NCI-H345 (cell line): ENCODE results near the gene RTP5.

Experiments
- DNase-seq: peaks from one replicate; lab custom pipeline; 2025; lab: John Stamatoyannopoulos, UW

RTP5 gene

GRCh38 chr2:241887806-241888522, 18.4 kb downstream of the RTP5 start:
- DNase-seq, result no peak

- DNase-seq, result no peak
Observed at GRCh38 chr2:241888641-241889040, 19.1 kb downstream of the RTP5 start.

GRCh38 chr2:241890524-241891235, 21.2 kb downstream of the RTP5 start:
- DNase-seq, result peak; percentile 51

GRCh38 chr2:241891315-241891987, 21.9 kb downstream of the RTP5 start:
- peak; percentile 23 for DNase-seq

- peak; percentile 55 for DNase-seq
Observed at GRCh38 chr2:241891988-241892298, 22.4 kb downstream of the RTP5 start.

- no peak for DNase-seq
Observed at GRCh38 chr2:241892299-241893137, 23.0 kb downstream of the RTP5 start.

GRCh38 chr2:241893265-241893664, 23.7 kb downstream of the RTP5 start:
- no peak for DNase-seq

- DNase-seq, result no peak
Observed at GRCh38 chr2:241894056-241894641, 24.6 kb downstream of the RTP5 start.

GRCh38 chr2:241894681-241895426, 25.3 kb downstream of the RTP5 start:
- no peak for DNase-seq

GRCh38 chr2:241895427-241895711, 25.8 kb downstream of the RTP5 start:
- no peak for DNase-seq

GRCh38 chr2:241895712-241896641, 26.4 kb downstream of the RTP5 start:
- DNase-seq, result peak; percentile 33

GRCh38 chr2:241896746-241897201, 27.2 kb downstream of the RTP5 start:
- DNase-seq, result no peak

- DNase-seq, result no peak
Observed at GRCh38 chr2:241897231-241897916, 27.8 kb downstream of the RTP5 start.

GRCh38 chr2:241898463-241899270, 29.1 kb downstream of the RTP5 start:
- no peak for DNase-seq

- no peak for DNase-seq
Observed at GRCh38 chr2:241900251-241901017, 30.9 kb downstream of the RTP5 start.

- no peak for DNase-seq
Observed at GRCh38 chr2:241901018-241901380, 31.5 kb downstream of the RTP5 start.

- no peak for DNase-seq
Observed at GRCh38 chr2:241901500-241902351, 32.2 kb downstream of the RTP5 start.
